ENCODE data around the gene AGMO.
A peak's percentile ranks its signal among the peaks of the same experiment; 100 is the strongest.

The AGMO gene

DNA sequence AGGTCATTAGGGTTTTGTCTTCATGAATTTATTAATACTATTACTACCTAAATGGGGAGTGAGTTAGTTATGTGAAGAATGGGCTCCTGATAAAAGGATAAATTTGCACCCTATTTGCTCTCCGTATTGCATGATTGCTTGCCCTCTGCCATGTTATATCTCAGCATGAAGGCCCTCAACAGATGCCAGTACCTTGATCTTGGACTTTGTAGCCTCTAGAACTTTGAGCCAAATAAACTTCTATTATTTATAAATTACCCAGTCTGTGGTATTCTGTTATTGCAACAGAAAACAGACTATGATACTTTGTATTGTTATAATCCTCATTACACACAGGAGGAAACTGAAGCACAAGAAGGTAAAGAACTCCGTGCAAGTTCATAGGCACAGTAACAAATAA is 150.8 kb downstream of the AGMO start:
- TF ChIP-seq, protein P1, sequence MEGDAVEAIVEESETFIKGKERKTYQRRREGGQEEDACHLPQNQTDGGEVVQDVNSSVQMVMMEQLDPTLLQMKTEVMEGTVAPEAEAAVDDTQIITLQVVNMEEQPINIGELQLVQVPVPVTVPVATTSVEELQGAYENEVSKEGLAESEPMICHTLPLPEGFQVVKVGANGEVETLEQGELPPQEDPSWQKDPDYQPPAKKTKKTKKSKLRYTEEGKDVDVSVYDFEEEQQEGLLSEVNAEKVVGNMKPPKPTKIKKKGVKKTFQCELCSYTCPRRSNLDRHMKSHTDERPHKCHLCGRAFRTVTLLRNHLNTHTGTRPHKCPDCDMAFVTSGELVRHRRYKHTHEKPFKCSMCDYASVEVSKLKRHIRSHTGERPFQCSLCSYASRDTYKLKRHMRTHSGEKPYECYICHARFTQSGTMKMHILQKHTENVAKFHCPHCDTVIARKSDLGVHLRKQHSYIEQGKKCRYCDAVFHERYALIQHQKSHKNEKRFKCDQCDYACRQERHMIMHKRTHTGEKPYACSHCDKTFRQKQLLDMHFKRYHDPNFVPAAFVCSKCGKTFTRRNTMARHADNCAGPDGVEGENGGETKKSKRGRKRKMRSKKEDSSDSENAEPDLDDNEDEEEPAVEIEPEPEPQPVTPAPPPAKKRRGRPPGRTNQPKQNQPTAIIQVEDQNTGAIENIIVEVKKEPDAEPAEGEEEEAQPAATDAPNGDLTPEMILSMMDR (conservative IDR thresholded peaks at IDR 0.05; ENCODE audit: low read length), result no peak
- no peak for TF ChIP-seq EZH2phosphoT487 (IDR thresholded peaks at IDR 0.05; ENCODE audit: borderline replicate concordance)
- H3K4me2 ChIP-seq (ENCODE audit: low read depth, low read length, poor library complexity, severe bottlenecking), result no peak overlapping the region
- H4K20me1 ChIP-seq (ENCODE audit: insufficient read depth, low read length, poor library complexity, severe bottlenecking), result no peaks in the 10 kb centered on the region
- H3K9me3 ChIP-seq (ENCODE audit: insufficient read depth, low read depth, low read length), result no peaks in the 10 kb centered on the region
- no peak overlapping the region for H3K9ac ChIP-seq (ENCODE audit: low read depth, low read length, poor library complexity, severe bottlenecking)
- H3K4me1 ChIP-seq (ENCODE audit: insufficient read depth, low read length, poor library complexity, severe bottlenecking), result no peaks in the 10 kb centered on the region
- H3K27me3 ChIP-seq (ENCODE audit: insufficient read depth, low read length, poor library complexity, severe bottlenecking), result no peaks in the 10 kb centered on the region
- H3K36me3 ChIP-seq (ENCODE audit: insufficient read depth, low read length), result no peaks in the 10 kb centered on the region
- no peak overlapping the region for H3K4me3 ChIP-seq (ENCODE audit: low read length, poor library complexity, severe bottlenecking)
- H3F3A ChIP-seq (ENCODE audit: low read depth), result no peaks in the 10 kb centered on the region
- no peak overlapping the region for H2AFZ ChIP-seq (ENCODE audit: low read length)
- no peaks in the 10 kb centered on the region for H3K9me2 ChIP-seq (replicated peaks; ENCODE audit: low read depth, low read length)
- no peaks in the 10 kb centered on the region for H3K79me2 ChIP-seq (ENCODE audit: insufficient read depth, low read length)

DNA sequence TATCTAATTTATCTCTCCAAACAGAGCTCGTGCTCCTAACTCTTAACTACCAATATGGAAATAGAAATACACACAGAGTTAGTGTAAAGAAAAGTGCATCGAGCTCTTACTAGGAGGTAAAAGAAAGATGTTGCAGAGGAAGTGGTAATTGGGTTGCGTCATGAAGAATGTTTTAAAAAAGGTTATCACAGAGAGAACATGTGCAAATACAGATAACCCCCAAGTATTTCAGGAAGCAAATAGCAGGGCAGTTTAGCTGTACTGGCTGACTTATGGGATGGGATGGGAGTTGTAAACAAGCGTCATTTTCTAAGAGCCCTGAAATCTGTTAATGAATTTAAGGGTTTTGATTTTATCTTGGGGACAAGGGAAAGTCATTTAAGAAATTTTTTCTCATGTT is 153.9 kb downstream of the AGMO start:
- Histone ChIP-seq H3K4me1 (ENCODE audit: insufficient read depth, low read length, poor library complexity, severe bottlenecking) (no peaks in the 10 kb centered on the region), H3K4me3 (ENCODE audit: low read length, poor library complexity, severe bottlenecking) (no peak overlapping the region), H3K27me3 (ENCODE audit: insufficient read depth, low read length, poor library complexity, severe bottlenecking) (no peaks in the 10 kb centered on the region), H3F3A (ENCODE audit: low read depth) (no peaks in the 10 kb centered on the region), H4K20me1 (ENCODE audit: insufficient read depth, low read length, poor library complexity, severe bottlenecking) (no peaks in the 10 kb centered on the region), H3K4me2 (ENCODE audit: low read depth, low read length, poor library complexity, severe bottlenecking) (no peak overlapping the region), H3K79me2 (ENCODE audit: insufficient read depth, low read length) (no peaks in the 10 kb centered on the region), H3K9ac (ENCODE audit: low read depth, low read length, poor library complexity, severe bottlenecking) (no peak overlapping the region), H3K9me3 (ENCODE audit: insufficient read depth, low read depth, low read length) (no peaks in the 10 kb centered on the region), H3K36me3 (ENCODE audit: insufficient read depth, low read length) (no peaks in the 10 kb centered on the region), H2AFZ (ENCODE audit: low read length) (peak overlapping the region; percentile 46; the same call in 1 of the 2 replicates), H3K9me2 (replicated peaks; ENCODE audit: low read depth, low read length) (no peaks in the 10 kb centered on the region)
- no peak for TF ChIP-seq EZH2phosphoT487 (IDR thresholded peaks at IDR 0.05; ENCODE audit: borderline replicate concordance)
- TF ChIP-seq, protein P1 (conservative IDR thresholded peaks at IDR 0.05; ENCODE audit: low read length), result no peak

DNA sequence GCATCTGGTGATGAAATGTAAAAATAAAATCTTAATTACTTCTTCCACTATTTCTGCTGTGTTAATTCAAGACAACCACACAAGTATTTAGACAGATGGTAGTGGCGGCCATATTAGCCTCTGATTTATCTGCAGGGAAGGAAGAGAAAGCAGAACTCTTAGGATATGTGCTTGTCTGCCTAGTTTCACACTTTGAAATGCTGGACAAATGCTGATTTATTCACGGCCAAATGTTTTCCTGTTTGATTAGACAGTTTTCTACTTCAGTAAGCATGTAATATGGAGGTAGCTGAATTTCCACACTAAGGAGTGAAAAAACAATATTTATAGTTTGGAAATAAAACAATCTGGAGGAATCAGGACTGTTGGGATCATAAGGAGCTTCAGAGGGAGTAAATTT is 158.1 kb downstream of the AGMO start:
- Histone ChIP-seq H3K4me1 (ENCODE audit: insufficient read depth, low read length, poor library complexity, severe bottlenecking) (no peaks in the 10 kb centered on the region), H3K27me3 (ENCODE audit: insufficient read depth, low read length, poor library complexity, severe bottlenecking) (no peaks in the 10 kb centered on the region), H3K4me3 (ENCODE audit: low read length, poor library complexity, severe bottlenecking) (no peak overlapping the region), H3K79me2 (ENCODE audit: insufficient read depth, low read length) (no peaks in the 10 kb centered on the region), H3K9me2 (replicated peaks; ENCODE audit: low read depth, low read length) (no peaks in the 10 kb centered on the region), H3F3A (ENCODE audit: low read depth) (no peaks in the 10 kb centered on the region), H4K20me1 (ENCODE audit: insufficient read depth, low read length, poor library complexity, severe bottlenecking) (no peaks in the 10 kb centered on the region), H3K9ac (ENCODE audit: low read depth, low read length, poor library complexity, severe bottlenecking) (no peak overlapping the region), H2AFZ (ENCODE audit: low read length) (peak overlapping the region; percentile 35; the same call in 1 of the 2 replicates), H3K9me3 (ENCODE audit: insufficient read depth, low read depth, low read length) (no peaks in the 10 kb centered on the region), H3K36me3 (ENCODE audit: insufficient read depth, low read length) (no peaks in the 10 kb centered on the region), H3K4me2 (ENCODE audit: low read depth, low read length, poor library complexity, severe bottlenecking) (no peak overlapping the region)
- no peak for TF ChIP-seq EZH2phosphoT487 (IDR thresholded peaks at IDR 0.05; ENCODE audit: borderline replicate concordance)
- TF ChIP-seq, protein P1 (conservative IDR thresholded peaks at IDR 0.05; ENCODE audit: low read length), result no peak

All from Loucy (cell line).